Stimulated activated CD4-positive, alpha-beta T cell treated with anti-CD3 and anti-CD28 coated beads, Interleukin-4, amount 100 ng/mL, for 48 hours (primary cell): ENCODE data around the gene PRR20E.
"Not testable (repeated sequence)": the region's sequence is repeated elsewhere in the genome, so short reads cannot be mapped to it uniquely, and the experiment has no call there.

ENCODE experiments used
- DNase-seq, 2 donors: peaks; one replicate each; pipeline ENCODE4 v3.0.0-alpha.2; 2020; ENCODE audit warnings: low read depth in 2 of 2

PRR20E gene

DNA sequence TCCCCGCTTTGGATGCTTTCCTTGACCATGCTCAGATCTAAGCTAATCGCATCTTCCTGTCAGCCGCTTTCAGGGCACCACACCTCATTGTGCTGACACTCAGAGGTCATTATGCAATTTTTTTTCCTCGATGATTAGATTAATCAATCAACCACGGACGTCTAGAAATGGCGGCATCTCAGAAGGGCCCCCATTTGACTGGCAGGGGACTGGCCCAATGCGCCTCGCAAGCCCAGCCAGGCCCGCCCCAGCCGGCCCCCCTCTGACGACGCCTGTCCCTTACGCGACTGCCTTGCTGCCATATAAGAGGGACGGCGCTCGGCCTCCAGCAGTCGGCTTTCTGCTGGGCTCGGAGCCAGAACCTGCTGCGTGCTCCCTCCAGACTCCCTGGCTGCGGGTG lies at the start of gene PRR20E:
Gene PRR20E, plus strand, starts transcription at position 301 of the 400 bp plus-strand sequence. CDS start 387 bp downstream, outside the sequence.
- not testable (repeated sequence) for DNase-seq

DNA sequence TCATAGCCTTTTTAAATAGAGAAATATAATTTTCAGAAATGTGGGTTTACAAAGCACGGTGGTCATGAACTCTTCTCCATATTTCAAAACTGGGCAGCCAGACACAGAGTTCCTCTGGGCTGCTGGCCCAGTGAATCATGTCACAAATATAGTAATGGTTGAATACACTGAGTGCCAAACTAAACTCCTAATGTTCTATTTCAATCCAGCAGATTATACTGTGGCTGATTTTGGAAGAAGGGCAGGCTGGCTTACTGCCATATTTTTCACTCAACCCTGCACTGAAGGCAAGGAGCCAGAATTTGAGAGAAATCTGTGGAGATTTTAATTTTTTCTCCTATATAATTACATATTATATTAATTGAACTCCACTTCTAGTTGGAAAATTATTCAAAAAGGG lies 43.3 kb upstream of the PRR20E start:
- DNase-seq: no peak

DNA sequence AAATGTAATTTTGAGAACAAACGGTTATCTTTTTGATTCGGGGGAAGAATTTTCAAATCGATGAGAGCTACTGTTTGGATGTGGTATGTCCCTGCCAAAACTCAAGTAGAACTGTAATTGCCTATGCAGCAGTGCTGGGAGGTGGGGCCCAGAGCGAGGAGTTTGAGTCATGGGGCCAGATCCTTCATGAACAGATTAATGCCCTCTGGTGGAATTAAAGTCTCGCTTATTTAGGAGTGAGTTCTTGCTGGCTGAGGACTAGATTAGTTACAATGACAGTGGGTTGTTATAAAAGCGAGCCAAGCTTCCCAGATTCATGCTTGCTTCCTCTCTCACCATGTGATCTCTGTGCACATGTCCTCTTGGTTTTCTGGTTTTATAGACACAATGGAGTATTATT lies 38.1 kb upstream of the PRR20E start:
- no peak for DNase-seq

DNA sequence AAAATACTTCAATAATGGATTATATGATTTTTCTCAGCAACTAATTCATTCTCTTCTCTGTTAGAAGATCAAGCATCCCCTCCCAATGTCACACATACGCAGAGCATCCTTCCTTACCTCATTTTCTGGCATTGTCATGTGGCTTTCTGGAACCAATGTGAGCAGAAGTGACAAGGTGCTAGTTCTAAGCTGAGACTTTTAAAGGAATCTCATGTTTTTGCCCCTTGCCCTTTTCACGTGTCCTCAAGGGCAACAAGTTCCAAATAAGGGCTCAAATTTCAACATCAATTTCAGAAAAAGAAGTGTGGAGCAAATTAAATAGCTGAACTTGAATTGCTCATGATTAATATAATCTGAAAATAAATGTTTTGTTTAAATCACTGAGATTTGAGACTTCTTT lies 30.9 kb upstream of the PRR20E start:
- DNase-seq: no peak

DNA sequence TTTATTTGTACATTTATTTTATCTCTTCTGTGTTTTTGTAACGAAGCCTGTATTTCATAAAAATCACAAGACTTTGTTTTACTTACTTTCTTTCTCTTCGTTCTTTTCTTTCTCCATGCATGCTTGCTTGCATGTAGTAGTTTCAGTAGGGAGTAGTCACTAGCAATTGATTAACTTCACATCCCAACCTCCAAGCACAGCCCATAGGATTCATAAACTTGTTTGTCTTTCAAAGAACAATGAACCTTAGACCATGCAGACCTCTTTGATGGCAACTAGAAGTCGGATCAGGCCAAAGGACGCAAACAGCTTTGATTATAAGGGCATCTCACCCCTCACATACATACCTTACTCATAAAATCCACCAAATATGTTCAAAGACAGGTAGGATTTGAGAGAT lies 29.4 kb upstream of the PRR20E start:
- no peak for DNase-seq

DNA sequence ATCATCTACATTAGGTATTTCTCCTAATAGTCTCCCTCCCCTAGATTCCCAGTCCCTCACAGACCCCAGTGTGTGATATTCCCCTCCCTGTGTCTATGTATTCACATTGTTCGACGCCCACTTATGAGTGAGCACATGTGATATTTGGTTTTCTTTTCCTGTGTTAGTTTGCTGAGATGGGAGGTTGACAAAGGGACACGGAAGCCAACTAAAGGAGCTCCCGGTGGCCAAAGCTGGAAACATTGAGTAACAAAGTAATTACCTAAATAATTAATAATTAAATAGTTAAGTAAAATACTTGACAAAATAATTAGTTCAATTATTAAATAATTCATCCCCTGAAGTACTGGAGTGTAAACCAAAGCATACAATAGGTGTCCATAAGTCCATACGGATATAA lies 28.0 kb upstream of the PRR20E start:
- no peak for DNase-seq

DNA sequence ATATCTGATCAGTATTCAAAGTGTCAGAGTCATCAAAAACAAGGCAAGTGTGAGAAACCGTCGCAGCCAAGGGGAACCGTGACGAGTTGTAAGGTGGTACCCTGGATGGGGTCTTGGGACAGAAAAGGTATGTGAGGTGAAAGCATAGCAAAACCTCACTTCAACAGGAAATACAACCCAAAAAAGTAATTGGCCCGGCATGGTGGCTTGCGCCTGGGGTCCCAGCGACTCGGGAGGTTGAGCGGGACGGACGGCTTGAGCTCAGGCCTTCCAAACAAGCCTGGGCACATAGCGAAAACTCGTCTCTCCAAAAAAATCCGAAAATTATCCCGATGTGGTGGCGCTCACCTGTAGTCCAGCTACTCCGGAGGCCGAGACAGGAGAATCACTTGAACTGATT lies 27.2 kb upstream of the PRR20E start:
- DNase-seq: not testable (repeated sequence)

DNA sequence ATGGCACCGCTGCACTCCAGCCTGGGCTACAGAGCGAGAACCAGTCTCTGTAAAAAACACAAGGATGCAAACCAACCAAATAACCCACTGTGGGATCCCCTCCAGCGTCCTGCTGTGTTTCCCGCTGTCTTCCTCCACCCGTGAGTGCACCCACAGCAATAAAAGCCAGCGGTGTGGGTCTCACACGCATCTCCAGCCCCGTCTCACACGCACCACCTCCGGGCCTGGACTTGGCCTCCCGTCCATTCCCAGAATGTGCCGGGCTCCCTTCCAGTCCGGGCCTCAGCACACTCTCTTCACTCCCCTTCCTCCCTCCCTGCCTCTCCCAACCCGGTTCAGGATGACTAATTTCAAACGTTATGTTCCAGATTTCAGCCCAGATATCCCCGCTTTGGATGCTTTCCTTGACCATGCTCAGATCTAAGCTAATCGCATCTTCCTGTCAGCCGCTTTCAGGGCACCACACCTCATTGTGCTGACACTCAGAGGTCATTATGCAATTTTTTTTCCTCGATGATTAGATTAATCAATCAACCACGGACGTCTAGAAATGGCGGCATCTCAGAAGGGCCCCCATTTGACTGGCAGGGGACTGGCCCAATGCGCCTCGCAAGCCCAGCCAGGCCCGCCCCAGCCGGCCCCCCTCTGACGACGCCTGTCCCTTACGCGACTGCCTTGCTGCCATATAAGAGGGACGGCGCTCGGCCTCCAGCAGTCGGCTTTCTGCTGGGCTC lies 26.6 kb upstream of the PRR20E start, which contains the start of gene PRR20A:
Gene PRR20A, plus strand, starts transcription at position 684 of the 734 bp plus-strand sequence. CDS start 387 bp downstream, outside the sequence.
- not testable (repeated sequence) for DNase-seq

DNA sequence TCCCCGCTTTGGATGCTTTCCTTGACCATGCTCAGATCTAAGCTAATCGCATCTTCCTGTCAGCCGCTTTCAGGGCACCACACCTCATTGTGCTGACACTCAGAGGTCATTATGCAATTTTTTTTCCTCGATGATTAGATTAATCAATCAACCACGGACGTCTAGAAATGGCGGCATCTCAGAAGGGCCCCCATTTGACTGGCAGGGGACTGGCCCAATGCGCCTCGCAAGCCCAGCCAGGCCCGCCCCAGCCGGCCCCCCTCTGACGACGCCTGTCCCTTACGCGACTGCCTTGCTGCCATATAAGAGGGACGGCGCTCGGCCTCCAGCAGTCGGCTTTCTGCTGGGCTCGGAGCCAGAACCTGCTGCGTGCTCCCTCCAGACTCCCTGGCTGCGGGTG lies 19.8 kb upstream of the PRR20E start, which contains the start of gene PRR20B:
Gene PRR20B, plus strand, starts transcription at position 301 of the 400 bp plus-strand sequence. CDS start 387 bp downstream, outside the sequence.
- DNase-seq: not testable (repeated sequence)

DNA sequence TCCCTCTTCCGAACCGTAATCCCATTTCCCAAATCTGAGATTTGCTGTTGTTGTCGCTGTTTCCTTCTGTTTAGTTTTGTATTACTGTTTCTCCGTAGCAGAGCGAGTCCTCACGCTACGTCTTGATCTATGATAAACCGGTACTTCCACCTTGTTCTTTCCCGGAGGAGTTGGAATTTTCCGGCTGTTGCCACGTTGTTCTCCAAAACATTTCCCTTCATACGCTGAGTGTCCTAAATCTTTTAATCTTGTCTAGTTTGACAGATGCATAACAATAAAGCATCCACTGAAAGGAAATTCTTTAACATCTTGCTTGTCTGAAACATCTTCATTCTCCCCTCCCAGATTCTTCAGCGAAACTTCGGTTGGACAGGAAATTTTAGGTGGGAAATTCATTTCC lies 18.9 kb upstream of the PRR20E start:
- not testable (repeated sequence) for DNase-seq

DNA sequence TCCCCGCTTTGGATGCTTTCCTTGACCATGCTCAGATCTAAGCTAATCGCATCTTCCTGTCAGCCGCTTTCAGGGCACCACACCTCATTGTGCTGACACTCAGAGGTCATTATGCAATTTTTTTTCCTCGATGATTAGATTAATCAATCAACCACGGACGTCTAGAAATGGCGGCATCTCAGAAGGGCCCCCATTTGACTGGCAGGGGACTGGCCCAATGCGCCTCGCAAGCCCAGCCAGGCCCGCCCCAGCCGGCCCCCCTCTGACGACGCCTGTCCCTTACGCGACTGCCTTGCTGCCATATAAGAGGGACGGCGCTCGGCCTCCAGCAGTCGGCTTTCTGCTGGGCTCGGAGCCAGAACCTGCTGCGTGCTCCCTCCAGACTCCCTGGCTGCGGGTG lies 13.2 kb upstream of the PRR20E start, which contains the start of gene PRR20C:
Gene PRR20C, plus strand, starts transcription at position 301 of the 400 bp plus-strand sequence. CDS start 387 bp downstream, outside the sequence.
- DNase-seq: not testable (repeated sequence)

DNA sequence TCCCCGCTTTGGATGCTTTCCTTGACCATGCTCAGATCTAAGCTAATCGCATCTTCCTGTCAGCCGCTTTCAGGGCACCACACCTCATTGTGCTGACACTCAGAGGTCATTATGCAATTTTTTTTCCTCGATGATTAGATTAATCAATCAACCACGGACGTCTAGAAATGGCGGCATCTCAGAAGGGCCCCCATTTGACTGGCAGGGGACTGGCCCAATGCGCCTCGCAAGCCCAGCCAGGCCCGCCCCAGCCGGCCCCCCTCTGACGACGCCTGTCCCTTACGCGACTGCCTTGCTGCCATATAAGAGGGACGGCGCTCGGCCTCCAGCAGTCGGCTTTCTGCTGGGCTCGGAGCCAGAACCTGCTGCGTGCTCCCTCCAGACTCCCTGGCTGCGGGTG lies 6.7 kb upstream of the PRR20E start, which contains the start of gene PRR20D:
Gene PRR20D, plus strand, starts transcription at position 301 of the 400 bp plus-strand sequence. CDS start 387 bp downstream, outside the sequence.
- DNase-seq: not testable (repeated sequence)

DNA sequence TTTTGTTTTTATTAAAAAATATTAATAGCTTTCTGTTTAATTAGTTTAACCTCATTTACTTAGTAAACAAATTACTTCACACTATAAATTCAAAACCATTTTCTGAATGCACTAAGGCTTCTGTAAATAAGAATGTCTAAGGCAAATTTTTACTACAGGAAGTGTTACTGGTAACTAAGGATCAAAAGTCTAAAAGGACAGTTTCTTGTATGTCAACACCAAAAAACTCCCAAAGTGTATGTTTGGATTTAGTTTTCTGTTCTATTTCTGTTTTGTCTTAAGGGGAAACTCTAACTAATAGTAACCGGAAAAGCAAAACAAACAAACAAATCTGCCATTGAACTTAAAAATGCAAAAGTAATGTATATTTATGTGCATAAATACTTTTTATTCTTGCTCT lies 24.7 kb downstream of the PRR20E start:
- no peak for DNase-seq

DNA sequence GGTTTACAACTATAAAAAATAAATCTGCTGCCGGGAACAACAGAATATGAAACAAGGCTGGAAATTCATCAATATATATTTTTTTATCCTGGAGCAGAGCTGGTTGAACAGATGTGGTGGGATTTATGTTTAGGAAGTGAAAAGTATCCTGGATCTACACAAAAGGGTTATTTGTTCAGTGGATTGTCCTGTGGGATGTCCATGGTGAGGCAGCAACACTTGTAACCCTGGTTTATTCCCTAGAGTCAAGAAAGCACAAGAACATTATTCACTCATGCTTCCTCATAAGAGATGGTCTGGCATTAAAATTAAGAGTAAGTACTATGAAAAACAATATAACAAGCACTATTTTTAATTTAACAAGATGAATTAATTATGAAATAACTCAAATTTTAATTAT lies 46.0 kb downstream of the PRR20E start:
- no peak for DNase-seq
